Body of pancreas (tissue), 4 donors: ENCODE measurements around the gene STAMBP. TPM values are rescaled to one million over a fixed set of nuclear protein-coding genes. Genes with fewer than 3 reads are reported as not detected.
A peak's percentile ranks its signal among the peaks of the same experiment; 100 is the strongest.

ENCODE experiments used
- ATAC-seq: fragments of 150-250 bp; one replicate; pipeline ENCODE4 v1.9.1; 2016
- DNase-seq, 4 donors: peaks; one replicate each; pipeline ENCODE4 v3.0.0-alpha.2; 2019
- H3K27ac ChIP-seq, 4 donors: fragments of 200-600 bp; sonication (generic); 1 replicate in 3 of 4; 2 replicates in 1 of 4; pipeline versions ENCODE4 v1.5.1 to v1.6.1; 2016 to 2019; ENCODE audit warnings: mild to moderate bottlenecking in 1 of 4, mixed read lengths in 1 of 4, moderate library complexity in 1 of 4
- H3K27me3 ChIP-seq, 2 donors: fragments of 200-600 bp; sonication (generic); one replicate each; pipeline ENCODE4 v1.6.0; 2016; ENCODE audit warnings: mild to moderate bottlenecking in 1 of 2
- H3K36me3 ChIP-seq, 2 donors: fragments of 200-600 bp; sonication (generic); replicated peaks in 1 of 2; 2 replicates each; pipeline ENCODE4 v1.5.1; 2016; ENCODE audit warnings: low read depth in 2 of 2; ENCODE audit not compliant: insufficient read depth in 1 of 2
- H3K4me1 ChIP-seq: fragments of 200-600 bp; sonication (generic); one replicate; pipeline ENCODE4 v1.6.0; 2016
- H3K4me3 ChIP-seq, 2 donors: fragments of 200-600 bp; sonication (generic); 1 replicate in 1 of 2; 2 replicates in 1 of 2; pipeline ENCODE4 v1.5.1; 2016 to 2019
- H3K9me3 ChIP-seq, 3 donors: fragments of 200-600 bp; sonication (generic); 1 replicate in 2 of 3; 2 replicates in 1 of 3; pipeline ENCODE4 v1.5.1; 2016
- CTCF ChIP-seq, 7 experiments: fragments of 450-650 bp in 4 of 7; fragments of 200-600 bp in 3 of 7; sonication (generic) in 3 of 7; IDR thresholded peaks; one replicate each; pipeline ENCODE4 v1.5.1; 2016 to 2019; ENCODE audit warnings: antibody characterized with exemption in 7 of 7
- POLR2A ChIP-seq, 3 donors: fragments of 450-650 bp; IDR thresholded peaks; one replicate each; pipeline ENCODE4 v1.6.1; 2016; ENCODE audit warnings: antibody characterized with exemption in 3 of 3, mild to moderate bottlenecking in 2 of 3
- WGBS, 2 donors: methylation state at CpG; one replicate each; pipeline ENCODE4 v1.1.5; 2017; 5-methylcytosine and 5-hydroxymethylcytosine counted together
- intact Hi-C: fragments of 100-400 bp; cut with DNase I; formaldehyde crosslinking; loops from one replicate; pipeline ENCODE4 v1.15.1; 2023
- total RNA-seq, 2 donors: library from RNA; depleted of rRNA; stranded (reverse); fragments of >200 nt; gene quantifications; one replicate each; pipeline ENCODE4 v1.1.0, GENCODE V29; 2016

STAMBP gene
- total RNA-seq, 2 donors from 2014 or later, result 9.2 to 10.4 TPM

- ATAC-seq, result no peak
- no peak for DNase-seq
Measured at GRCh38 chr2:73827018-73827417, 1.7 kb upstream of the STAMBP start.

GRCh38 chr2:73827660-73828388 lies 937 bp upstream of the STAMBP start:
- Histone ChIP-seq H3K4me3 (no peak overlapping the region), H3K27ac (no peak overlapping the region), H3K36me3 (no peaks in the 10 kb centered on the region), H3K27me3 (no peaks in the 10 kb centered on the region), H3K9me3 (no peaks in the 10 kb centered on the region), H3K4me1 (peaks cover 27% of the 10 kb centered on the region)
- ATAC-seq (no peak), DNase-seq (no peak)
- 70 to 76% methylated on average over 9 of the region's 9 CpGs for WGBS, 2 donors
- intact Hi-C loops, result loop anchor here (10.0 kb wide), 3 partner anchors 157 to 507 kb away; partner anchors contain the start of genes BOLA3 and TET3
- no peak for TF ChIP-seq CTCF (IDR thresholded peaks at IDR 0.05)
- TF ChIP-seq POLR2A (IDR thresholded peaks at IDR 0.05), result no peak

More at GRCh38 chr2:73827018-73827417, 1.7 kb upstream of the STAMBP start:
- intact Hi-C loops, result loop anchor here (10.0 kb wide), 3 partner anchors 158 to 508 kb away; partner anchors contain the start of genes BOLA3 and TET3
- TF ChIP-seq POLR2A (IDR thresholded peaks at IDR 0.05) (no peak), CTCF (IDR thresholded peaks at IDR 0.05) (peak in 1 of 7 experiments; percentile 9)
- H3K27me3 ChIP-seq, result no peaks in the 10 kb centered on the region
- no peaks in the 10 kb centered on the region for H3K9me3 ChIP-seq
- H3K36me3 ChIP-seq, result no peaks in the 10 kb centered on the region
- H3K4me1 ChIP-seq, result peaks cover 27% of the 10 kb centered on the region
- WGBS, 2 donors, result 14 to 15% methylated on average over 2 of the region's 2 CpGs
- H3K4me3 ChIP-seq, result no peak overlapping the region
- H3K27ac ChIP-seq, result no peak overlapping the region

- Histone ChIP-seq H3K36me3 (no peaks in the 10 kb centered on the region), H3K4me1 (peaks cover 27% of the 10 kb centered on the region)
- intact Hi-C loops, result loop anchor here (10.0 kb wide), 3 partner anchors 156 to 506 kb away; partner anchors contain the start of genes BOLA3 and TET3
Measured at GRCh38 chr2:73828389-73828817, 358 bp upstream of the STAMBP start.

GRCh38 chr2:73830871-73831401 lies 2.2 kb downstream of the STAMBP start:
- H3K9me3 ChIP-seq, result no peaks in the 10 kb centered on the region
- no peak overlapping the region for H3K4me3 ChIP-seq
- H3K4me1 ChIP-seq, result peaks cover 27% of the 10 kb centered on the region
- TF ChIP-seq POLR2A (IDR thresholded peaks at IDR 0.05) (no peak), CTCF (IDR thresholded peaks at IDR 0.05) (no peak)
- intact Hi-C loops, result no loop called here
- H3K27ac ChIP-seq, result no peak overlapping the region
- no peaks in the 10 kb centered on the region for H3K36me3 ChIP-seq
- ATAC-seq, result no peak
- H3K27me3 ChIP-seq, result no peaks in the 10 kb centered on the region
- DNase-seq, result no peak
- WGBS, 2 donors, result 75 to 83% methylated on average over 11 of the region's 11 CpGs

More at GRCh38 chr2:73828389-73828817, 358 bp upstream of the STAMBP start:
- DNase-seq, result no peak
- Histone ChIP-seq H3K27me3 (no peaks in the 10 kb centered on the region), H3K9me3 (no peaks in the 10 kb centered on the region), H3K27ac (peak overlapping the region; percentile 77 to 89 (median 87)), H3K4me3 (no peak overlapping the region)
- no peak for ATAC-seq
- WGBS, 2 donors, result 59 to 69% methylated on average over 4 of the region's 4 CpGs
- TF ChIP-seq CTCF (IDR thresholded peaks at IDR 0.05) (no peak), POLR2A (IDR thresholded peaks at IDR 0.05) (no peak)
